Frontal cortex (tissue), 4 donors: ENCODE data around the gene TMEM150A. TPM values are rescaled to one million over a fixed set of nuclear protein-coding genes. Genes with fewer than 3 reads are reported as not detected.
"Not testable (repeated sequence)": the region's sequence is repeated elsewhere in the genome, so short reads cannot be mapped to it uniquely, and the experiment has no call there.

Experiments
- DNase-seq, 2 donors: peaks; one replicate each; pipeline ENCODE4 v3.0.0; 2012; ENCODE audit warnings: low spot score in 2 of 2
- FAIRE-seq: peaks from 2 replicates; lab custom pipeline; 2012; peaks lifted over from hg19 to GRCh38; lab: Jason Lieb, UNC
- total RNA-seq: library from RNA; depleted of rRNA; stranded (reverse); fragments of >200 nt; gene quantifications from one replicate; pipeline ENCODE4 v1.2.3, GENCODE V29; 2014
- donor health status: control.
- donor health status: control.
- donor health status: control.

TMEM150A gene
- total RNA-seq, 1 donor from 2014 or later, result 3.7 TPM

- FAIRE-seq (no peak), DNase-seq (no peak)
These were observed 24.0 kb downstream of the TMEM150A start for GRCh38 chr2:85578243-85579180.

- no peak for DNase-seq
- no peak for FAIRE-seq
These were observed 24.9 kb downstream of the TMEM150A start, which contains the start of gene VAMP8 for GRCh38 chr2:85577386-85578242. TSS of gene VAMP8 (plus strand) at chr2:85577586. CDS start at chr2:85577647, 61 bp downstream.

GRCh38 chr2:85577063-85577385, 25.5 kb downstream of the TMEM150A start:
- FAIRE-seq (no peak), DNase-seq (no peak)

- no peak for DNase-seq
- no peak for FAIRE-seq
These were observed 26.8 kb downstream of the TMEM150A start for GRCh38 chr2:85575739-85576138.

GRCh38 chr2:85566265-85566664, 36.2 kb downstream of the TMEM150A start:
- FAIRE-seq (no peak), DNase-seq (no peak)

GRCh38 chr2:85564144-85564563, 38.3 kb downstream of the TMEM150A start:
- no peak for FAIRE-seq
- no peak for DNase-seq

- DNase-seq (peak; percentile 75 to 90), FAIRE-seq (no peak)
These were observed 41.0 kb downstream of the TMEM150A start, which contains the start of gene GGCX for GRCh38 chr2:85561280-85562212. TSS of gene GGCX (minus strand) at chr2:85561493. CDS start at chr2:85561428, 65 bp downstream.

- DNase-seq (no peak), FAIRE-seq (no peak)
These were observed 41.7 kb downstream of the TMEM150A start for GRCh38 chr2:85560812-85561279.

- not testable (repeated sequence) for DNase-seq, FAIRE-seq
These were observed 42.1 kb downstream of the TMEM150A start for GRCh38 chr2:85560403-85560726.

GRCh38 chr2:85558160-85558559, 44.3 kb downstream of the TMEM150A start:
- FAIRE-seq (no peak), DNase-seq (no peak)

- DNase-seq (no peak), FAIRE-seq (no peak)
These were observed 45.4 kb downstream of the TMEM150A start for GRCh38 chr2:85557130-85557529.

- FAIRE-seq, result no peak
- no peak for DNase-seq
These were observed 47.4 kb downstream of the TMEM150A start for GRCh38 chr2:85554980-85555612.

GRCh38 chr2:85553184-85553583, 49.3 kb downstream of the TMEM150A start:
- FAIRE-seq (no peak), DNase-seq (no peak)

- FAIRE-seq (no peak), DNase-seq (peak; percentile 44 to 59)
These were observed 50.5 kb downstream of the TMEM150A start for GRCh38 chr2:85551698-85552678.

- DNase-seq (no peak), FAIRE-seq (no peak)
These were observed 52.0 kb downstream of the TMEM150A start for GRCh38 chr2:85550486-85550885.

GRCh38 chr2:85549826-85550225, 52.7 kb downstream of the TMEM150A start:
- FAIRE-seq, result no peak
- no peak for DNase-seq

- DNase-seq (no peak), FAIRE-seq (no peak)
These were observed 53.4 kb downstream of the TMEM150A start for GRCh38 chr2:85549095-85549494.

GRCh38 chr2:85548608-85548900, 53.9 kb downstream of the TMEM150A start:
- DNase-seq (no peak), FAIRE-seq (no peak)
